22Rv1 (cell line): ENCODE measurements around the gene SLC25A26.

Experiments
- ZFX ChIP-seq: fragments of 450-650 bp; IDR thresholded peaks from 2 replicates; pipeline ENCODE4 v1.6.1; 2017; ENCODE audit warnings: antibody characterized with exemption, borderline replicate concordance
- TF ChIP-seq, protein P1 (sequence below): fragments of 450-650 bp; IDR thresholded peaks from 2 replicates; pipeline ENCODE4 v1.5.1; 2017; ENCODE audit warnings: mild to moderate bottlenecking

DNA sequence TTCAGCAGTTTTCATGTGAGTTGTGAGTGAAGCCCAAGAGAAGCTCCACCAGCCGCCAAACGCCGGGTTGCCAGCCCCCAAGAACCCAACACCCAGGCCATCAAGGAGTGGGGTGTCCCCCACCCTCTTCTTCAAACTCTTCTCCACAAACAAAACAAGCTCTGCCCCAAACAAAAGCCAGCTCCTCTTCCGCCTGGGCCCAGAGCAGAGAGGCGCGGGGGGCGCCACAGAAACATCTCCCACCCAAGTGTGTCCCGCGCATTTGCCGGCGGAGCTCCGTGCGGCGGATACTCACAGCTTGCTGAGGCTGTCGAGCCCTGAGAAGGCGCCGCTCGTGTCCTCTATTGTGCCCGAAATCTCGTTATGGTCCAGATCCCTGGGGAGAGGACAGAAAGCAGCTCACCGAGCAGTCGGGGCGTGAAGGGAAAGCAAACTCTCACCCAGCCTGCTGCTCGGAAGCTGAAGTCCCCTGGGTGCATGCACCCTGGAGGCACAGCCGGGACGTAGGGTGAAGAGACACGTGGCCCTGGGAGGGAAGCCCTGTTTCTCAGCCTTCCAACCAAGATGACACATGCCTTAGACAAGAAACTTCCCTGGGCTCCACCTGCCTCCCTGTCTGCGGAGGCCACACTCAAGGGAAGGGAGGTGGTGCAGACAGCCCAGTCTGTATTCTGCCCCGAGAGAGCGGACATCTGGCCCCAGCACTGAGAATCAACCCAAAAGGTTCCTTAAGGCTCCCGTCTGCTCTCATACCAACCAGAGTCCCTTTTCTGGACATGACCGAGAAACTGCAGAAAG is 184.3 kb downstream of the SLC25A26 start:
- TF ChIP-seq, protein P1, sequence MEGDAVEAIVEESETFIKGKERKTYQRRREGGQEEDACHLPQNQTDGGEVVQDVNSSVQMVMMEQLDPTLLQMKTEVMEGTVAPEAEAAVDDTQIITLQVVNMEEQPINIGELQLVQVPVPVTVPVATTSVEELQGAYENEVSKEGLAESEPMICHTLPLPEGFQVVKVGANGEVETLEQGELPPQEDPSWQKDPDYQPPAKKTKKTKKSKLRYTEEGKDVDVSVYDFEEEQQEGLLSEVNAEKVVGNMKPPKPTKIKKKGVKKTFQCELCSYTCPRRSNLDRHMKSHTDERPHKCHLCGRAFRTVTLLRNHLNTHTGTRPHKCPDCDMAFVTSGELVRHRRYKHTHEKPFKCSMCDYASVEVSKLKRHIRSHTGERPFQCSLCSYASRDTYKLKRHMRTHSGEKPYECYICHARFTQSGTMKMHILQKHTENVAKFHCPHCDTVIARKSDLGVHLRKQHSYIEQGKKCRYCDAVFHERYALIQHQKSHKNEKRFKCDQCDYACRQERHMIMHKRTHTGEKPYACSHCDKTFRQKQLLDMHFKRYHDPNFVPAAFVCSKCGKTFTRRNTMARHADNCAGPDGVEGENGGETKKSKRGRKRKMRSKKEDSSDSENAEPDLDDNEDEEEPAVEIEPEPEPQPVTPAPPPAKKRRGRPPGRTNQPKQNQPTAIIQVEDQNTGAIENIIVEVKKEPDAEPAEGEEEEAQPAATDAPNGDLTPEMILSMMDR: no peak
- no peak for TF ChIP-seq ZFX
